IPS-18c (cell line): ENCODE data around the gene SCO2.
"Not testable (repeated sequence)": the region's sequence is repeated elsewhere in the genome, so short reads cannot be mapped to it uniquely, and the experiment has no call there.

ENCODE experiments used
- H3K4me3 ChIP-seq: 2 replicates; pipeline ENCODE4 v1.7.0; 2013; ENCODE audit warnings: low read depth, mild to moderate bottlenecking, low read length, moderate library complexity; ENCODE audit not compliant: insufficient read depth
- H3K9me3 ChIP-seq: one replicate; pipeline ENCODE4 v1.6.1; 2013; ENCODE audit warnings: mild to moderate bottlenecking, low read length, moderate library complexity; ENCODE audit not compliant: control insufficient read depth, insufficient read depth

SCO2 gene

DNA sequence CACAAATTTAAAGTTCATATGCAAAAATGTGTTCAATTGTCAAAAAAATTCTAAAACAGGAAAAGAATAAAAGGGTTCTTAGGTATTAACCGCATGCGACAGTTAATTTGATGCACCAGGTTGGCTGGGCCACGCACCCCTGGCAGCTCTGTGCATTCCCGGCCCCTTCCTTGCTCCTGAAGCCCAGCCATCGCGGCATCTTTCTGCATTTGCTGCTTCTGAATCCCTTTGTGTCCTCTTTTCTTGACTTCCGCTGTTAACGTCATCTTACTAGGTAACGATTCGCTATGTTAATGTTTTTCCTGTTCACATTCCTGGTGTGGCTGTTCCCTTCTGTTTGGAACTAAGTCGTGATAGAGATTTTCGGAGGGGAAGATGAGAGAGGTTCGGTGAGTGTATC is 12.4 kb upstream of the SCO2 start:
- Histone ChIP-seq H3K9me3 (no peaks in the 10 kb centered on the region), H3K4me3 (no peak overlapping the region)

DNA sequence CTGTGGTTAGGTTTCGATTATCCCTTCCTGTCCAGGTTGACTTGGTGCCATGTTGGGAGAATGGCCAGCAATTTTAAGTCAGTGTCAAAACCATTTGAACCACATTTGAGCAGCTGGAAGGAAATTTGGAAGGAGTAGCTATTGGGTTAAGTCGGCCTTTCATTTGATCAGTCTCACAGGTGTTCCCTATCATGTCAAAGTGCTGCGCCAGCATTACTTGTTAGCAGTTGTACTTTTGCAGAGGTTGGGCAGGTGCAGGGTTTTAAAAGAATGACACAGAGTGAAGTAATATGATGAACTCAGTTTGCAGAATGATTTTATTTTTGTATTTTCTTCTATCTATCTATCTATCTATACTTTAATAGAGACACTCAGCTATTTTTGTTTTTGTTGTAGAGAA is 10.8 kb upstream of the SCO2 start:
- H3K9me3 ChIP-seq = no peaks in the 10 kb centered on the region
- no peak overlapping the region for H3K4me3 ChIP-seq

GRCh38 chr22:50535113-50535512 is 9.7 kb upstream of the SCO2 start:
- Histone ChIP-seq H3K9me3 (peaks cover 2% of the 10 kb centered on the region), H3K4me3 (no peak overlapping the region)

DNA sequence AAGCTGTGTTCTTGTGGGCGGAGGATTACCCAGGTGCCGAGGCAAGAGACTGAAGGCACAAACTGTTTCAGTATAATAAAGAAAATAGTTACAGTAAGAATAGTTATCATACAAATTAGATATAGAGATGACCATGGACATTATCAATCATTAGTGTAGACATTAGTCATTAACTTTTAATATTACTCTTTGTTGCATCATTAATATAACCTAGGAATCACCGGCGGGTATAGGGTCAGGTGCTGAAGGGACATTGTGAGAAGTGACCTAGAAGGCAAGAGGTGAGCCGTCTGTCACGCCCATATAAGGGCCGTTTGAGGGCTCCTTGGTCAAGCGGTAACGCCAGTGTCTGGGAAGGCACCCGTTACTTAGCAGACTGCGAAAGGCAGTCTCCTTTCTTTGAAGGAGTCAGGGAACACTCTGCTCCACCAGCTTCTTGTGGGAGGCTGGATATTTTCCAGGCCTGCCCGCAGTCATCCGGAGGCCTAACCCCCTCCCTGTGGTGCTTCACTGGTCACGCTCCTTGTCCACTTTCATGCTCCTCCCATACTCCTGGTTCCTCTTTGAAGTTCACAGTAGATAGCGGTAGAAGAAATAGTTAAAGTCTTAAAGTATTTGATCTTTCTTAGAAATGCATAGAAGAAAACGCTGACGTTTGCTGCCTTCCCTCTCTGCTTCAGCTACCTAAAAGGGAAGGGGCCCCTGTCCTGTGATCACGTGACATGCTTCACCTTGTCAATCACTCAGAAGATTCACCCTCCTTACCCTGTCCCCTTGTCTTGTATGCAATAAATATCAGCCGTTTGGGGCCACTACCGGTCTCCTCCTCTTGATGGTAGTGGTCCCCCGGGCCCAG is 8.7 kb upstream of the SCO2 start:
- H3K9me3 ChIP-seq, H3K4me3 ChIP-seq: not testable (repeated sequence)

DNA sequence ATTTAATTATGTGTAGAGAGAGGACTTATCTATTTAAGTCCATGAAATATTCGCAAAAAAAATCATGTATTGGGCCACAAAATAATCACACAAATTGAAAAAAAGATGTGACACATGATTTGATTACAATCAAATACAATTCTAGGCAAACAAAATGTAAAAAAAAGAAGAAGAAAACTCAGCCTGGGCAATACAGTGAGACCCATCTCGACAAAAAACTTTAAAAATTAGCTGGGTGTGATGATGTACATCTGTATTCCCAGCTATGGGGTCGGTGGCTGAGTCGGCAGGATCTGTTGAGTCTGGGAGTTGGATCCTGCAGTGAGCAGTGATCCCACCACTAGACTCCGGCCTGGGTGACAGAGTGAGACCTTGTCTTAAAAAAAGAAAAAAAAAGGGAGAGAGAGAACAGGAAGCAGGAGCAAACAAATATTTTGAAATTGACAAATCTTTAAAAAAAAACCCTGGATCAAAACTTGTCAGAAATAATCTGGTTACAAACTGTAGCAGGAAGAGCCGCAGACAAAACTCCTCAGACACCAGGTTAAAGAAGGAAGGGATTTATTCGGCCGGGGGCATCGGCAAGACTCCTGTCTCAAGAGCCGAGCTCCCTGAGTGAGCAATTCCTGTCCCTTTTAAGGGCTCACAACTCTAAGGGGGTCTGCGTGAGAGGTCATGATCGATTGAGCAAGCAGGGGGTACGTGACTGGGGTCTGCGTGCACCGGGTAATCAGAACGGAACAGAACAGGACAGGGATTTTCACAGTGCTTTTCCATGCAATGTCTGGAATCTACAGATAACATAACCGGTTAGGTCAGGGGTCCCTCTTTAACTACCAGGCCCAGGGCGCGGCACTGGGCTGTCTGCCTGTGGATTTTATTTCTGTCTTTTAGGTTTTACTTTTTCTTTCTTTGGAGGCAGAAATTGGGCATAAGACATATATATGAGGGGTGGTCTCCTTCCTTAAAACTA is 7.7 kb upstream of the SCO2 start:
- Histone ChIP-seq H3K9me3 (peaks cover 3% of the 10 kb centered on the region), H3K4me3 (no peak overlapping the region)

- H3K4me3 ChIP-seq = peak overlapping the region; percentile 52
- peaks cover 3% of the 10 kb centered on the region for H3K9me3 ChIP-seq
These were observed 6.7 kb upstream of the SCO2 start for GRCh38 chr22:50531962-50532674.

- peaks cover 6% of the 10 kb centered on the region for H3K9me3 ChIP-seq
- peak overlapping the region; percentile 52 for H3K4me3 ChIP-seq
These were observed 6.2 kb upstream of the SCO2 start for GRCh38 chr22:50531546-50531961.

- Histone ChIP-seq H3K4me3 (peak overlapping the region; percentile 52), H3K9me3 (peaks cover 6% of the 10 kb centered on the region)
These were observed 5.6 kb upstream of the SCO2 start for GRCh38 chr22:50530877-50531545.

DNA sequence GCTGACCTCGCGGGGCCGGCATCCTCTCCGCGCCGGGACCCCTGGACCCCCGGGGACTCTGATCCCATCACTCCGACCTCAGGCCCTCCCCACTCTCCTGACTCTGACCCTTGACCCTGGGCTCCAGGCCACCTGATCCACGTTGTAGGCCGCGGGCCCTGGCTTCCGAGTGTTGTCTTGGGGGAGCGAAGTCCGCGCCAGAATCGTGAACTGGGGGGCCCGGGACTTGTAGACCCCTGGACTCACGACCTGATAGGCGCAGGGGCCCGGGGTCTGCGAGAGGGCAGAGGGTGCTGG is 5.1 kb upstream of the SCO2 start:
- peak overlapping the region; percentile 52; the same call in 1 of the 2 replicates for H3K4me3 ChIP-seq
- peaks cover 6% of the 10 kb centered on the region for H3K9me3 ChIP-seq

GRCh38 chr22:50529897-50530579 is 4.6 kb upstream of the SCO2 start, which contains the start of gene TYMP:
TYMP (minus strand) TSS chr22:50530012; CDS start chr22:50529709, 303 bp downstream.
- peak within 1 kb of the TSS; percentile 52 for H3K4me3 ChIP-seq
- H3K9me3 ChIP-seq = peaks cover 6% of the 10 kb centered on the region

GRCh38 chr22:50529416-50529896 is 4.1 kb upstream of the SCO2 start:
- Histone ChIP-seq H3K9me3 (peaks cover 6% of the 10 kb centered on the region), H3K4me3 (no peak overlapping the region; the same call in 1 of the 2 replicates)

- Histone ChIP-seq H3K9me3 (peaks cover 6% of the 10 kb centered on the region), H3K4me3 (no peak overlapping the region)
These were observed 3.5 kb upstream of the SCO2 start for GRCh38 chr22:50528682-50529415.

DNA sequence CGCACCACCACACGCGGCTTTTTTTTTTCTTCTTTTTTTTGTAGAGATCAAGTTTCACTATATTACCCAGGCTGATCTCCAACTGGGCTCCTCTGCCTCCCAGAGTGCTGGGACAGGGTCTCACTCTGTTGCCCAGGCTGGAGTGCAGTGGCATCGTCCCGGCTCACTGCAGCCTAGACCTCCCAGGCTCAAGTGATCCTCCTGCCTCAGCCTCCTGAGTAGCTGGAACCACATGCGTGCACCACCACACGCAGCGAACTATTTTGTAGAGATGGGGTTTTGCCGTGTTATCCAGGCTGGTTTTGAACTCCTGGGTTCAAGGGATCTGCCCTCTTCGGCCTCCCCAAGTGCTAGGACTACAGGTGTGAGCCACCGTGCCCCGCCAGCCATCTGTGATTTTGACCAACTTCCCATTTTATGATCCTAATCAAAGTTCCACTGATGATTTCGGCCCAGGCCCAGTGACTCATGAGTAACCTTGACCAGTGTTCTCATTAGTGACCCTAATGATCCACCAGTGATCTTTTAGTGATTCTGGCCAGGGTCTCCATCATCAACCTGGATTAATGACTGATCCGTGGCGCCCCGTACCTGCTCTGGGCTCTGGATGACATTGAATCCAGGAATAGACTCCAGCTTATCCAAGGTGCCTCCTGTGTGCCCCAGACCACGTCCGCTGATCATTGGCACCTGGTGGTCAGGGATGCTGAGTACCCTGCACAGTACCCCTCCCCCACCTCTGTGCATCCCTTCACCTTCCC is 2.7 kb upstream of the SCO2 start:
- H3K4me3 ChIP-seq = no peak overlapping the region
- peaks cover 6% of the 10 kb centered on the region for H3K9me3 ChIP-seq

- Histone ChIP-seq H3K9me3 (peaks cover 6% of the 10 kb centered on the region), H3K4me3 (peak overlapping the region; percentile 84)
These were observed 1.7 kb upstream of the SCO2 start for GRCh38 chr22:50526834-50527801.
